Liver (tissue), 9 donors: ENCODE measurements around the gene ANKRD33B. TPM values are rescaled to one million over a fixed set of nuclear protein-coding genes. Genes with fewer than 3 reads are reported as not detected.

Experiments used
- DNase-seq: peaks from one replicate; pipeline ENCODE4 v3.0.0-alpha.2; 2017; ENCODE audit warnings: low spot score
- H3K27ac ChIP-seq, 2 donors: one replicate each; pipeline ENCODE4 v1.7.0; 2013; ENCODE audit warnings: inconsistent platforms in 2 of 2, low read length in 2 of 2, control low read depth in 1 of 2, low read depth in 1 of 2, mild to moderate bottlenecking in 1 of 2
- H3K27me3 ChIP-seq, 4 donors: one replicate each; pipeline versions ENCODE4 v1.6.1 to v1.7.0; 2013; ENCODE audit warnings: low read length in 3 of 4, inconsistent platforms in 1 of 4, mild to moderate bottlenecking in 1 of 4, moderate library complexity in 1 of 4; ENCODE audit not compliant: control insufficient read depth in 4 of 4, insufficient read depth in 4 of 4
- H3K36me3 ChIP-seq, 4 donors: one replicate each; pipeline versions ENCODE4 v1.6.1 to v1.7.0; 2013; ENCODE audit warnings: low read length in 3 of 4, mild to moderate bottlenecking in 3 of 4, low read depth in 1 of 4, moderate library complexity in 1 of 4; ENCODE audit not compliant: control insufficient read depth in 4 of 4, insufficient read depth in 3 of 4
- H3K4me1 ChIP-seq, 4 donors: one replicate each; pipeline versions ENCODE4 v1.6.1 to v1.7.0; 2013; ENCODE audit warnings: low read length in 3 of 4, mild to moderate bottlenecking in 3 of 4, moderate library complexity in 1 of 4; ENCODE audit not compliant: control insufficient read depth in 4 of 4, insufficient read depth in 4 of 4
- H3K4me3 ChIP-seq, 3 donors: one replicate each; pipeline versions ENCODE4 v1.6.1 to v1.7.0; 2013; ENCODE audit warnings: low read length in 3 of 3, control low read depth in 1 of 3, low read depth in 1 of 3, mild to moderate bottlenecking in 1 of 3
- H3K9ac ChIP-seq, 2 donors: one replicate each; pipeline ENCODE4 v1.7.0; 2013; ENCODE audit warnings: low read length in 2 of 2, mild to moderate bottlenecking in 2 of 2, moderate library complexity in 2 of 2, control low read depth in 1 of 2, low read depth in 1 of 2
- H3K9me3 ChIP-seq, 4 donors: one replicate each; pipeline versions ENCODE4 v1.6.1 to v1.7.0; 2013; ENCODE audit warnings: low read length in 3 of 4; ENCODE audit not compliant: control insufficient read depth in 4 of 4
- ATF3 ChIP-seq: IDR thresholded peaks from 2 replicates; pipeline ENCODE4 v1.6.1; 2016; ENCODE audit warnings: antibody characterized with exemption
- EGR1 ChIP-seq, 2 donors: IDR thresholded peaks; 2 replicates each; pipeline ENCODE4 v1.6.1; 2016 to 2018; ENCODE audit warnings: antibody characterized with exemption in 2 of 2, low read depth in 2 of 2
- FOXA1 ChIP-seq: IDR thresholded peaks from 2 replicates; pipeline ENCODE4 v1.6.1; 2016; ENCODE audit warnings: antibody characterized with exemption
- FOXA2 ChIP-seq: IDR thresholded peaks from 2 replicates; pipeline ENCODE4 v1.6.1; 2016; ENCODE audit warnings: antibody characterized with exemption
- GABPA ChIP-seq, 2 donors: IDR thresholded peaks in 1 of 2; conservative IDR thresholded peaks in 1 of 2; 2 replicates each; pipeline ENCODE4 v1.6.1; 2016; ENCODE audit warnings: antibody characterized with exemption in 2 of 2, mild to moderate bottlenecking in 1 of 2, moderate library complexity in 1 of 2
- HNF4A ChIP-seq, 2 donors: conservative IDR thresholded peaks; 2 replicates each; pipeline ENCODE4 v1.6.1; 2016; ENCODE audit warnings: antibody characterized with exemption in 2 of 2, mild to moderate bottlenecking in 2 of 2
- JUND ChIP-seq, 2 donors: IDR thresholded peaks; 2 replicates each; pipeline ENCODE4 v1.6.1; 2016; ENCODE audit warnings: antibody characterized with exemption in 2 of 2
- MAX ChIP-seq: IDR thresholded peaks from 2 replicates; pipeline ENCODE4 v1.6.1; 2016; ENCODE audit warnings: antibody characterized with exemption
- RAD21 ChIP-seq, 2 donors: IDR thresholded peaks; 2 replicates each; pipeline ENCODE4 v1.6.1; 2016; ENCODE audit warnings: antibody characterized with exemption in 2 of 2, mild to moderate bottlenecking in 2 of 2
- RXRA ChIP-seq, 2 donors: IDR thresholded peaks; 2 replicates each; pipeline ENCODE4 v1.6.1; 2017 to 2018; ENCODE audit warnings: antibody characterized with exemption in 2 of 2, mild to moderate bottlenecking in 1 of 2
- SP1 ChIP-seq: IDR thresholded peaks from 2 replicates; pipeline ENCODE4 v1.6.1; 2018; ENCODE audit warnings: antibody characterized with exemption, mild to moderate bottlenecking
- TAF1 ChIP-seq: conservative IDR thresholded peaks from 2 replicates; pipeline ENCODE4 v1.6.1; 2016; ENCODE audit warnings: antibody characterized with exemption, mild to moderate bottlenecking
- YY1 ChIP-seq: IDR thresholded peaks from 2 replicates; pipeline ENCODE4 v1.6.1; 2016; ENCODE audit warnings: antibody characterized with exemption, mild to moderate bottlenecking
- ZBTB33 ChIP-seq: IDR thresholded peaks from 2 replicates; pipeline ENCODE4 v1.6.1; 2016; ENCODE audit warnings: antibody characterized with exemption
- WGBS: extraction: QIAGEN DNeasy Blood & Tissue Kit; methylation state at CpG from one replicate; pipeline ENCODE4 v1.1.7; 2013; 5-methylcytosine and 5-hydroxymethylcytosine counted together
- polyA plus RNA-seq, 2 donors: library from polyadenylated mRNA; stranded (reverse) in 1 of 2; unstranded in 1 of 2; fragments of 200-250 nt in 1 of 2; fragments of >200 nt in 1 of 2; fragmentation: Nextera tagmentation in 1 of 2; extraction: Ambion mirVana in 1 of 2; gene quantifications; one replicate each; pipeline versions ENCODE4 v1.2.1 to v1.2.3, GENCODE V29; 2013 to 2015
- total RNA-seq, 2 donors: library from RNA; depleted of rRNA; stranded (reverse); fragments of >200 nt; gene quantifications; one replicate each; pipeline ENCODE4 v1.2.3, GENCODE V29; 2014
- TF ChIP-seq, protein P1 (sequence below): IDR thresholded peaks from 2 replicates; pipeline ENCODE4 v1.6.1; 2016; ENCODE audit warnings: antibody characterized with exemption, mild to moderate bottlenecking
- donor health status: healthy.
- donor health status: healthy.
- donor health status: healthy.
- donor health status: healthy.
- donor health status: healthy.

Gene ANKRD33B
- total and polyA plus RNA-seq, 4 donors, result 0.09 to 1.9 (median 0.25) TPM; not detected in 1

DNA sequence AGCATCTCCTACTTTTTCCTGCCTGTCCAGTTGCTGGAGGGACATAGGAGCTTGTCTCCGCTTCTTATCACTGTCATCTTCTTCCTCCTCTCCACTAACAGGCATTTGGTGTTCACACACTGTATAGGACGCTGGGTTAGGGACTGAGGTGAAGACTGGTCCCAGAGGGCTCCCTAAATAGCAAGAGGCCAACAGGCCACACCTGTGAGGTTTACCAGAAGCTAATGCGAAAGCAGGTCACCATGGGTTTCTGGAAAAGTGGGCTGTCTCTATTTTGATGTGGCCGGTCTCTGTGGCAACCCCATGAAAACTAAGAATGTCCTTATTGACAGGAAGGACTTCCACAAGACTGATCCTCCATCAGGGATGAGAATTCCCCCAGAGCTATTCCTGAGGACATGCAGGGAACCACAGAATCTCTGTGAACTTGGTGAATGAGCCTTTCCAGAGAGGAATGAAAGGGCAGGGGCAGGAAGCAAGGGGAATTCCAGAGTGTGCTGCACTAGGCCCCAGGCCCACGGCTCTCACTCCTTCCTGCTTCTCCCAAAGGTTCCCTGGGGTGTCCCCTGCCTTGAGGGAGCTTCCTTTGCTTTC, 135.5 kb downstream of the ANKRD33B start:
- H3K27ac ChIP-seq, result no peak overlapping the region
- no peak for DNase-seq
- WGBS, result 89% methylated on average over 5 of the region's 5 CpGs

GRCh38 chr5:10699987-10700386, 136.1 kb downstream of the ANKRD33B start:
- peaks cover 5 to 28% (median 14%) of the 10 kb centered on the region in 4 donors for H3K4me1 ChIP-seq
- TF ChIP-seq ZBTB33 (no peak), HNF4A (conservative IDR thresholded peaks at IDR 0.05) (no peak), MAX (no peak)
- WGBS, result 88% methylated on average over 8 of the region's 8 CpGs
- no peak for DNase-seq
- no peak overlapping the region for H3K27ac ChIP-seq
- no peak overlapping the region for H3K4me3 ChIP-seq
- no peaks in the 10 kb centered on the region for H3K27me3 ChIP-seq
- no peaks in the 10 kb centered on the region for H3K9me3 ChIP-seq
- no peak overlapping the region for H3K9ac ChIP-seq
- H3K36me3 ChIP-seq, result no peaks in the 10 kb centered on the region

More for the DNA sequence above, 135.5 kb downstream of the ANKRD33B start:
- Histone ChIP-seq H3K27me3 (no peaks in the 10 kb centered on the region), H3K4me3 (no peak overlapping the region), H3K9ac (no peak overlapping the region), H3K9me3 (no peaks in the 10 kb centered on the region), H3K36me3 (no peaks in the 10 kb centered on the region), H3K4me1 (peaks cover 5 to 28% (median 13%) of the 10 kb centered on the region in 4 donors)
- TF ChIP-seq FOXA1, result no peak
- TF ChIP-seq ZBTB33, result no peak
- no peak for TF ChIP-seq YY1
- TF ChIP-seq, protein P1, sequence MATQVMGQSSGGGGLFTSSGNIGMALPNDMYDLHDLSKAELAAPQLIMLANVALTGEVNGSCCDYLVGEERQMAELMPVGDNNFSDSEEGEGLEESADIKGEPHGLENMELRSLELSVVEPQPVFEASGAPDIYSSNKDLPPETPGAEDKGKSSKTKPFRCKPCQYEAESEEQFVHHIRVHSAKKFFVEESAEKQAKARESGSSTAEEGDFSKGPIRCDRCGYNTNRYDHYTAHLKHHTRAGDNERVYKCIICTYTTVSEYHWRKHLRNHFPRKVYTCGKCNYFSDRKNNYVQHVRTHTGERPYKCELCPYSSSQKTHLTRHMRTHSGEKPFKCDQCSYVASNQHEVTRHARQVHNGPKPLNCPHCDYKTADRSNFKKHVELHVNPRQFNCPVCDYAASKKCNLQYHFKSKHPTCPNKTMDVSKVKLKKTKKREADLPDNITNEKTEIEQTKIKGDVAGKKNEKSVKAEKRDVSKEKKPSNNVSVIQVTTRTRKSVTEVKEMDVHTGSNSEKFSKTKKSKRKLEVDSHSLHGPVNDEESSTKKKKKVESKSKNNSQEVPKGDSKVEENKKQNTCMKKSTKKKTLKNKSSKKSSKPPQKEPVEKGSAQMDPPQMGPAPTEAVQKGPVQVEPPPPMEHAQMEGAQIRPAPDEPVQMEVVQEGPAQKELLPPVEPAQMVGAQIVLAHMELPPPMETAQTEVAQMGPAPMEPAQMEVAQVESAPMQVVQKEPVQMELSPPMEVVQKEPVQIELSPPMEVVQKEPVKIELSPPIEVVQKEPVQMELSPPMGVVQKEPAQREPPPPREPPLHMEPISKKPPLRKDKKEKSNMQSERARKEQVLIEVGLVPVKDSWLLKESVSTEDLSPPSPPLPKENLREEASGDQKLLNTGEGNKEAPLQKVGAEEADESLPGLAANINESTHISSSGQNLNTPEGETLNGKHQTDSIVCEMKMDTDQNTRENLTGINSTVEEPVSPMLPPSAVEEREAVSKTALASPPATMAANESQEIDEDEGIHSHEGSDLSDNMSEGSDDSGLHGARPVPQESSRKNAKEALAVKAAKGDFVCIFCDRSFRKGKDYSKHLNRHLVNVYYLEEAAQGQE, result no peak

GRCh38 chr5:10700516-10700915, 136.6 kb downstream of the ANKRD33B start:
- H3K4me3 ChIP-seq, result no peak overlapping the region
- H3K4me1 ChIP-seq, result peaks cover 5 to 23% (median 12%) of the 10 kb centered on the region in 4 donors
- H3K27me3 ChIP-seq, result no peaks in the 10 kb centered on the region
- H3K27ac ChIP-seq, result no peak overlapping the region
- 91% methylated on average over 7 of the region's 7 CpGs for WGBS
- H3K36me3 ChIP-seq, result no peaks in the 10 kb centered on the region
- no peak overlapping the region for H3K9ac ChIP-seq
- H3K9me3 ChIP-seq, result no peaks in the 10 kb centered on the region
- DNase-seq, result no peak
- no peak for TF ChIP-seq ATF3
- TF ChIP-seq SP1, result no peak
- TF ChIP-seq JUND (IDR thresholded peaks at IDR 0.05), result no peak
- no peak for TF ChIP-seq TAF1
- TF ChIP-seq RAD21 (IDR thresholded peaks at IDR 0.05), result no peak
- no peak for TF ChIP-seq HNF4A (conservative IDR thresholded peaks at IDR 0.05)
- no peak for TF ChIP-seq MAX
- TF ChIP-seq FOXA2, result no peak
- TF ChIP-seq, protein P1, result no peak
- TF ChIP-seq EGR1 (IDR thresholded peaks at IDR 0.05; ENCODE audit: low read depth in 2 of 2), result no peak
- TF ChIP-seq GABPA (IDR thresholded peaks at IDR 0.05 in 1 of 2, conservative IDR thresholded peaks at IDR 0.05 in 1 of 2), result no peak
- no peak for TF ChIP-seq RXRA (IDR thresholded peaks at IDR 0.05)
